Measurements from ENCODE around the gene SLC27A5.

SLC27A5 gene

GRCh38 chr19:58531034-58531840 lies 19.4 kb upstream of the SLC27A5 start (continued):
- no peak for TF ChIP-seq PRDM6 (tag by site-specific recombination; IDR thresholded peaks at IDR 0.05)

- CTCF ChIA-PET = interaction anchor here (0.6 kb wide), 1 partner anchor 11 kb away, joined by 3 read pairs; no protein-coding TSS in a partner anchor
These were observed 17.6 kb upstream of the SLC27A5 start for GRCh38 chr19:58529405-58529804.

GRCh38 chr19:58522709-58523108 lies 10.9 kb upstream of the SLC27A5 start:
- Histone ChIP-seq H3K9me3 (ENCODE audit: control insufficient read depth, insufficient read depth, low read depth, low read length) (no peaks in the 10 kb centered on the region), H3K4me3 (ENCODE audit: low read depth, low read length) (no peak overlapping the region), H3K27ac (ENCODE audit: extremely low read depth, low read depth, low read length) (no peak overlapping the region), H3K36me3 (ENCODE audit: control insufficient read depth in 2 of 2, insufficient read depth in 1 of 2, low read length in 2 of 2) (no peaks in the 10 kb centered on the region), H3K4me1 (ENCODE audit: control insufficient read depth, insufficient read depth, low read length) (peaks cover 10% of the 10 kb centered on the region)
- ChIA-PET CTCF (interaction anchor here (0.6 to 0.7 kb wide), 2 partner anchors 25 to 780 kb away, joined by 3 to 5 read pairs; no protein-coding TSS in a partner anchor), POLR2A (interaction anchor here (4.6 kb wide), 1 partner anchor 21 kb away, joined by 107 read pairs; the partner anchor contains the start of gene TRIM28)
- TF ChIP-seq ZNF514 (tag by site-specific recombination; IDR thresholded peaks at IDR 0.05) (no peak), ZFHX2 (tag by site-specific recombination; conservative IDR thresholded peaks at IDR 0.05) (no peak), OVOL3 (tag by site-specific recombination; IDR thresholded peaks at IDR 0.05) (no peak), ZNF792 (tag by site-specific recombination; IDR thresholded peaks at IDR 0.05) (no peak), ZNF701 (tag by site-specific recombination; IDR thresholded peaks at IDR 0.05) (no peak), ZSCAN30 (tag by site-specific recombination; IDR thresholded peaks at IDR 0.05) (no peak), ZNF140 (tag by site-specific recombination; IDR thresholded peaks at IDR 0.05) (no peak), GLI2 (tag by site-specific recombination; IDR thresholded peaks at IDR 0.05; ENCODE audit: borderline replicate concordance, low read depth) (no peak), ZNF596 (tag by site-specific recombination; IDR thresholded peaks at IDR 0.05) (no peak), ZNF639 (tag by site-specific recombination; IDR thresholded peaks at IDR 0.05) (no peak), AEBP2 (tag by site-specific recombination; IDR thresholded peaks at IDR 0.05; ENCODE audit: borderline replicate concordance) (no peak), ZFP41 (tag by site-specific recombination; IDR thresholded peaks at IDR 0.05; ENCODE audit: borderline replicate concordance) (no peak), ZNF513 (tag by site-specific recombination; IDR thresholded peaks at IDR 0.05) (no peak), ZNF157 (tag by site-specific recombination; IDR thresholded peaks at IDR 0.05) (no peak), SETDB1 (IDR thresholded peaks at IDR 0.05; ENCODE audit: insufficient read length, low read length) (no peak), ELK4 (IDR thresholded peaks at IDR 0.05; ENCODE audit: borderline replicate concordance, low read depth, low read length) (no peak), SCRT1 (tag by site-specific recombination; IDR thresholded peaks at IDR 0.05; ENCODE audit: borderline replicate concordance) (no peak)

More at GRCh38 chr19:58529405-58529804, 17.6 kb upstream of the SLC27A5 start:
- POLR2A ChIA-PET = no interaction called here
- H3K4me1 ChIP-seq (ENCODE audit: control insufficient read depth, insufficient read depth, low read length) = no peaks in the 10 kb centered on the region
- TF ChIP-seq ZNF140 (tag by site-specific recombination; IDR thresholded peaks at IDR 0.05) (no peak), KLF7 (tag by site-specific recombination; IDR thresholded peaks at IDR 0.05; ENCODE audit: borderline replicate concordance) (no peak), GLI2 (tag by site-specific recombination; IDR thresholded peaks at IDR 0.05; ENCODE audit: borderline replicate concordance, low read depth) (no peak)
- no peak overlapping the region for H3K27ac ChIP-seq (ENCODE audit: extremely low read depth, low read depth, low read length)
- H3K9me3 ChIP-seq (ENCODE audit: control insufficient read depth, insufficient read depth, low read depth, low read length) = no peaks in the 10 kb centered on the region
- H3K4me3 ChIP-seq (ENCODE audit: low read depth, low read length) = no peak overlapping the region
- H3K36me3 ChIP-seq (ENCODE audit: control insufficient read depth in 2 of 2, insufficient read depth in 1 of 2, low read length in 2 of 2) = no peaks in the 10 kb centered on the region
